ENCODE results near the gene CITED2.

DNA sequence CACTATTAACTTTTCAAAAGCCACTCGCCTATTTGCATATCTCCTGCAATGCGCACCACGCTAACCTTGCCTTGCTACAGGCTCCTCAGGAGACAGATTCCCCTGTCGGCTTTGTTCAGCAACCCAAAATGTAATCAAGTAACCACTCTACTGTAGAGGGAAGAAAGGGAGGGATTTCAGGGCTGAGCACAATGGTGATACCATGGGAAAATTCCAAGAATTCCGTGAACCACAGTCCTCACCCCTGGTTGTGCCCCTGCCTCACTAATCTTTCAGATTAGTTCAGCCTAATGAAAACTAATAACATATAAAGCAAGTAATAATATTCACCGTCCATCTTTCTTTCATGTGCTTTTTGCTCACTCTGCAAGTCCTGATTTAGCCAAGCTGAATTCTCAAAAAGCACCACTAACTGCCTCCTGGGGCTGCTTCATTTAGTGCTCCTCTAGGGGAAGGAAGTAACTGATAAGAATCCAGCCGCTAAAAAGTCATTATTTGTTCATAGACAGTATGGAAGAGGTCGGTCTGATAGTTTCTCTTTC, 6.6 kb downstream of the CITED2 start:
- TF ChIP-seq CTCF (conservative IDR thresholded peaks at IDR 0.05; ENCODE audit: low read depth, low read length) (no peak), EZH2phosphoT487 (IDR thresholded peaks at IDR 0.05; ENCODE audit: borderline replicate concordance, low read length) (no peak)

All from PC-3 (cell line).